Cardiac muscle cell (in vitro differentiated cells and primary cell): Measurements from ENCODE around the gene CYB561A3. TPM values are rescaled to one million over a fixed set of nuclear protein-coding genes. Genes with fewer than 3 reads are reported as not detected.

Experiments used
- DNase-seq, 2 donors: peaks; one replicate each; pipeline versions ENCODE4 v3.0.0 to v3.0.0-alpha.2; 2010 to 2017; ENCODE audit warnings: low read depth in 1 of 2, low spot score in 1 of 2
- H3K27ac ChIP-seq: fragments of 200-600 bp; sonication (generic); 2 replicates; pipeline ENCODE4 v1.5.1; 2016
- H3K27me3 ChIP-seq: fragments of 200-600 bp; sonication (generic); 2 replicates; pipeline ENCODE4 v1.6.0; 2016; ENCODE audit warnings: control low read depth
- H3K36me3 ChIP-seq: fragments of 200-600 bp; sonication (generic); 2 replicates; pipeline ENCODE4 v1.5.1; 2016; ENCODE audit warnings: control low read depth
- H3K4me1 ChIP-seq: fragments of 200-600 bp; sonication (generic); 2 replicates; pipeline ENCODE4 v1.8.1; 2017; ENCODE audit warnings: low read depth, mild to moderate bottlenecking, mixed run types
- H3K4me3 ChIP-seq: fragments of 200-600 bp; sonication (generic); 2 replicates; pipeline ENCODE4 v1.5.1; 2016; ENCODE audit warnings: mild to moderate bottlenecking
- H3K9me3 ChIP-seq: fragments of 200-600 bp; sonication (generic); 2 replicates; pipeline ENCODE4 v1.5.1; 2017; ENCODE audit warnings: low read depth, mild to moderate bottlenecking, control low read depth
- CTCF ChIP-seq: IDR thresholded peaks from 2 replicates; pipeline ENCODE4 v1.5.1; 2012; ENCODE audit warnings: low read depth, mild to moderate bottlenecking, low read length
- polyA plus RNA-seq: library from polyadenylated mRNA; unstranded; fragments of >200 nt; fragmentation: Nextera tagmentation; extraction: Ambion mirVana; gene quantifications from 2 replicates; pipeline ENCODE4 v1.2.1, GENCODE V29; 2016
- total RNA-seq: library from RNA; depleted of rRNA; stranded (reverse); fragments of >200 nt; gene quantifications from 2 replicates; pipeline ENCODE4 v1.2.3, GENCODE V29; 2016

Gene CYB561A3
- total and polyA plus RNA-seq, 2 experiments from 2014 or later: 12.6 to 13.5 TPM

GRCh38 chr11:61353131-61354067 is 8.3 kb downstream of the CYB561A3 start:
- Histone ChIP-seq H3K27me3 (no peaks in the 10 kb centered on the region), H3K4me3 (no peak overlapping the region), H3K27ac (no peak overlapping the region), H3K9me3 (no peaks in the 10 kb centered on the region), H3K4me1 (no peaks in the 10 kb centered on the region), H3K36me3 (no peaks in the 10 kb centered on the region)
- no peak for DNase-seq
- no peak for TF ChIP-seq CTCF

GRCh38 chr11:61352038-61352437 is 9.6 kb downstream of the CYB561A3 start:
- no peak overlapping the region for H3K27ac ChIP-seq
- H3K4me3 ChIP-seq: no peak overlapping the region
- H3K27me3 ChIP-seq: no peaks in the 10 kb centered on the region
- no peak for DNase-seq
- H3K9me3 ChIP-seq: no peaks in the 10 kb centered on the region
- no peaks in the 10 kb centered on the region for H3K4me1 ChIP-seq
- H3K36me3 ChIP-seq: no peaks in the 10 kb centered on the region
- no peak for TF ChIP-seq CTCF

- Histone ChIP-seq H3K9me3 (no peaks in the 10 kb centered on the region), H3K4me3 (no peak overlapping the region), H3K36me3 (no peaks in the 10 kb centered on the region), H3K4me1 (no peaks in the 10 kb centered on the region), H3K27me3 (no peaks in the 10 kb centered on the region), H3K27ac (no peak overlapping the region)
- no peak for DNase-seq
- no peak for TF ChIP-seq CTCF
Measured at GRCh38 chr11:61350803-61351202, 10.9 kb downstream of the CYB561A3 start.

GRCh38 chr11:61350336-61350735 is 11.3 kb downstream of the CYB561A3 start:
- Histone ChIP-seq H3K27ac (no peak overlapping the region), H3K4me3 (no peak overlapping the region), H3K4me1 (no peaks in the 10 kb centered on the region), H3K36me3 (no peaks in the 10 kb centered on the region), H3K27me3 (no peaks in the 10 kb centered on the region), H3K9me3 (no peaks in the 10 kb centered on the region)
- DNase-seq: no peak
- no peak for TF ChIP-seq CTCF

GRCh38 chr11:61349916-61350315 is 11.8 kb downstream of the CYB561A3 start:
- Histone ChIP-seq H3K4me3 (no peak overlapping the region), H3K27ac (no peak overlapping the region), H3K27me3 (no peaks in the 10 kb centered on the region), H3K4me1 (no peaks in the 10 kb centered on the region), H3K36me3 (no peaks in the 10 kb centered on the region), H3K9me3 (no peaks in the 10 kb centered on the region)
- no peak for DNase-seq
- TF ChIP-seq CTCF: no peak
